ENCODE results near the gene SLC34A3.
"Not testable (repeated sequence)": the region's sequence is repeated elsewhere in the genome, so short reads cannot be mapped to it uniquely, and the experiment has no call there.

Gene SLC34A3

DNA sequence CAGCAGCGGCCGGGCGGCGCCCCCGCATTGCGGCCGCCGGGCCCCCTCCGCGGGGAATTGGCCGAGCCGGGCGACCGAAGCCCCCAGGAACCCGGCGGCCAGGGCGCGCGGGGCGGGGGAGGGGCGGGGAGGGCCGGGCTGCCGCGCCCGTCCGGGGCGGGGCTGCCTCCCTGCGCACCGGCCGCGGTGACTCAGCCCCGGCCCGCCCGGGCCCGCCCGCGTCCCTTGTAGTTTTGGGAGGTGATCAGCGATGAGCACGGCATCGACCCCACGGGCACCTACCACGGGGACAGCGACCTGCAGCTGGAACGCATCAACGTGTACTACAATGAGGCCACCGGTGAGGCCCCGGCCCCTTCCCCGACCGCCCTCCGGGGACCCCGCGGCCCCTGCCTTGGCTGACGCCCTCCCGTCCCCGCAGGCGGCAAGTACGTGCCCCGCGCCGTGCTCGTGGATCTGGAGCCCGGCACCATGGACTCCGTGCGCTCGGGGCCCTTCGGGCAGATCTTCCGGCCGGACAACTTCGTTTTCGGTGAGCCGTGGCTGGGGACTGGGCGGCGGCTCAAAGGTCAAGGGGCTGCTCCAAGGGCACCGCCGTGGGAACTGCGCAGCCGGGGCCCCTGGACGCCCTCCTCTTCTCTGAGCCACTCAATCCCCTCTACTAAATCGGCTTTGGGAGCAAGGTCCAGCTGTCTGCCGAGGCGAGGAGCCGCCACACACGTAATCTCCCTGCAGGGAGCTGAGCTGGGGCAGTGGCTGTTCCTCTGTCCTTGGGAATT is 11.0 kb downstream of the SLC34A3 start:
- H3K4me3 ChIP-seq (ENCODE audit: low read depth, low read length), result peak overlapping the region; percentile 86
- DNase-seq, result no peak

GRCh38 chr9:137242269-137243203 is 11.8 kb downstream of the SLC34A3 start:
- Histone ChIP-seq H3K4me3 (ENCODE audit: low read depth, low read length) (peak overlapping the region; percentile 86), H3K27ac (peak overlapping the region; percentile 55), H3K36me3 (replicated peaks) (peaks cover 25% of the 10 kb centered on the region), H3K27me3 (replicated peaks) (no peaks in the 10 kb centered on the region)
- no peak for DNase-seq
- no peak for TF ChIP-seq CTCF (IDR thresholded peaks at IDR 0.05; ENCODE audit: low read depth, low read length, missing control alignments)
- in situ Hi-C loops (cut with HindIII; ENCODE audit: low pct_ligation_motif_present, low sequenced_read_pairs), result no loop called here

More for the DNA sequence above, 11.0 kb downstream of the SLC34A3 start:
- in situ Hi-C loops (cut with HindIII; ENCODE audit: low pct_ligation_motif_present, low sequenced_read_pairs), result no loop called here
- Histone ChIP-seq H3K36me3 (replicated peaks) (peaks cover 25% of the 10 kb centered on the region), H3K27me3 (replicated peaks) (no peaks in the 10 kb centered on the region), H3K27ac (peak overlapping the region; percentile 75)
- TF ChIP-seq CTCF (IDR thresholded peaks at IDR 0.05; ENCODE audit: low read depth, low read length, missing control alignments), result no peak

GRCh38 chr9:137243266-137243625 is 12.5 kb downstream of the SLC34A3 start:
- in situ Hi-C loops (cut with HindIII; ENCODE audit: low pct_ligation_motif_present, low sequenced_read_pairs); H3K4me3 ChIP-seq (ENCODE audit: low read depth, low read length); H3K27me3 ChIP-seq (replicated peaks); DNase-seq; H3K27ac ChIP-seq: not testable (repeated sequence)
- H3K36me3 ChIP-seq (replicated peaks), result peaks cover 25% of the 10 kb centered on the region

- in situ Hi-C loops (cut with HindIII; ENCODE audit: low pct_ligation_motif_present, low sequenced_read_pairs), result no loop called here
- no peaks in the 10 kb centered on the region for H3K27me3 ChIP-seq (replicated peaks)
- H3K4me3 ChIP-seq (ENCODE audit: low read depth, low read length), result no peak overlapping the region
- DNase-seq, result no peak
- no peak overlapping the region for H3K27ac ChIP-seq
- H3K36me3 ChIP-seq (replicated peaks), result peaks cover 25% of the 10 kb centered on the region
- no peak for TF ChIP-seq CTCF (IDR thresholded peaks at IDR 0.05; ENCODE audit: low read depth, low read length, missing control alignments)
Observed at GRCh38 chr9:137243626-137244485, 13.2 kb downstream of the SLC34A3 start.

DNA sequence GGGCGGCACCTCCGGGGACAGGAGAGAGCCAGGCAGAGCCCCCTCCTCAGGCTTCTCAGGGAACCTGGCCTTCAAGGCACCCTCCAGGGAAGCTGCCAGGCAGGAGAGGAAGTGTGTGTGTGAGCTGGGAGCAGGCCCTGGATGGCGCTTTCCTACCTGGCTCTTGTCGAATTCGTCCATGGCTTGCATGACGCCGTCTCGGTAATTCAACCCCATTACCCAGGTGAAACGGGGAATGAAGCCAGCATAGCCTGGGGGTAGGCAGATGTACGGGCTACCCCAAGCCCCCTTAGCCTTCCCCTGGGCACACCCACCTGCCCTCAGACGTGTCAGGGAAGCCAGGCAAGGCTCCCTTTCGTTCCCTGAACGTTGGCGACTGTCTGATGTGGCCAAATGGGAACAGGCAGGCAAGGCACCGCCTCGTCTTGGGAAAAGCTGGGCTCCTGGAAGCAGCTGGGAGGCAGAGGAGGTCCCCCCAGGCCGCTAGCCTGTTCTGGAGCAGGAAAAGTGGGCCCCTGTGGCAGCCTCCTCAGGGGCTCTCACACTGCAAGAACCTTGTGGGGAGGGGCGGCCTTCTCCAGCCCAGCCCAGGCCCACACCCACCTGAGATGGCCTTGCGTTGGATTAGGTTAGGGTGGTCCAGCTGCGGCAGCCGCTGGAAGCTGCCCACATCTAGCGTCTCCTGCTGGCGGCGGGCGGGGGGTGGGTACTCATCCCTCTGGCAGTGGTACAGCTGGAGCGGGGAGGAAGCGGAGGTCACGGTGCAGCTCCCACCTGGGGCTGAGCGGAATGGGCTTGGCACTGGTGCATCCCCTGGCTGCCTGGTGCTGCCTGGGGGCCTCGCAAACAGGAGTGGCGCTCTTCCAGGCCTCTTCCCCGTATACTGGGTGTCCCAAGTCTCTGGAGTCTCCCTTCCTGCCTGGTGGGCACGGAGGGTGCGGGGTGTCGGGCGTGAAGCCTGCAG is 14.1 kb downstream of the SLC34A3 start:
- peak; percentile 9 for TF ChIP-seq CTCF (IDR thresholded peaks at IDR 0.05; ENCODE audit: low read depth, low read length, missing control alignments)
- in situ Hi-C loops (cut with HindIII; ENCODE audit: low pct_ligation_motif_present, low sequenced_read_pairs), result no loop called here
- Histone ChIP-seq H3K27ac (no peak overlapping the region), H3K27me3 (replicated peaks) (no peaks in the 10 kb centered on the region), H3K4me3 (ENCODE audit: low read depth, low read length) (no peak overlapping the region), H3K36me3 (replicated peaks) (peaks cover 25% of the 10 kb centered on the region)
- no peak for DNase-seq
